ENCODE measurements around the gene ICAM2. TPM values are rescaled to one million over a fixed set of nuclear protein-coding genes. Genes with fewer than 3 reads are reported as not detected.

Gene ICAM2
- total and polyA plus RNA-seq, 2 donors (not counting 3 experiments of a cell fraction or from before 2014, with no cell fraction given), result 586 to 2,377 TPM

DNA sequence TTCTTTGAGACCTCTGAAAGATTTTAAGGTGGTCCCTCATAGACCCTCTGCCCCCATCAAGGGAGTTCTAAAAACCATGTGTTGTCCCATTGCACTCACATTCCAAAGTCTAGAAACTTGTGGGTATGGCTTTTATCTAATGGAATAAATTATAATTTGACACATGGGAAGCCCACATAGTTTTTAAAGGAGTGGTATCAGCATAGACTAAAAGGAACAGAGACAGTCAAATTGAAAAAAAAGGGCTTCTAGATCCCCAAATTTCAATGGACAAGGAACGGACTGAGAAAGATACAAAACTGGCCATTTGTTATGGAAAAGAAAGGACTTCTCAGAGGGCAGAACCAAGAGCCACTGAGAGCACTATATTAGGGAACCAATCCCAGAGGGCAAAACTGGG lies 48.7 kb upstream of the ICAM2 start:
- DNase-seq (ENCODE audit: low read depth, low spot score) (no peak), FAIRE-seq (no peak)
- Histone ChIP-seq H4K20me1 (replicated peaks; ENCODE audit: control insufficient read depth, extremely low read depth, insufficient read depth, low read length) (no peaks in the 10 kb centered on the region), H2AFZ (ENCODE audit: low read depth, low read length) (no peak overlapping the region), H3K4me1 (ENCODE audit: control insufficient read depth, extremely low read depth, insufficient read depth, low read length) (no peaks in the 10 kb centered on the region), H3K9ac (replicated peaks; ENCODE audit: extremely low read depth, insufficient read depth, low read length) (no peak overlapping the region), H3K27ac (ENCODE audit: insufficient read depth, low read depth, low read length) (no peak overlapping the region), H3K9me1 (replicated peaks; ENCODE audit: control insufficient read depth, extremely low read depth, insufficient read depth, low read length) (no peaks in the 10 kb centered on the region), H3K9me3 (replicated peaks; ENCODE audit: control insufficient read depth, insufficient read depth, low read length) (no peaks in the 10 kb centered on the region), H3K36me3 (ENCODE audit: control insufficient read depth in 2 of 2, extremely low read depth in 1 of 2, insufficient read depth in 2 of 2, low read length in 2 of 2) (peaks cover 4 to 36% of the 10 kb centered on the region in 2 experiments), H3K4me3 (replicated peaks in 1 of 3; ENCODE audit: insufficient read depth in 1 of 3, low read depth in 1 of 3, low read length in 3 of 3) (no peak overlapping the region), H3K79me2 (ENCODE audit: control insufficient read depth, insufficient read depth, low read length) (no peaks in the 10 kb centered on the region), H3K4me2 (ENCODE audit: insufficient read depth, low read length) (no peak overlapping the region), H3K27me3 (ENCODE audit: control insufficient read depth in 2 of 2, insufficient read depth in 2 of 2, low read length in 2 of 2) (no peaks in the 10 kb centered on the region)
- ChIA-PET POLR2A (no interaction called here), CTCF (interaction anchor here (1.7 kb wide), 1 partner anchor 64 kb away, joined by 5 read pairs; no protein-coding TSS in a partner anchor)
- no peak for TF ChIP-seq EZH2 (IDR thresholded peaks at IDR 0.05; ENCODE audit: borderline replicate concordance, low read depth, low read length, severe bottlenecking)
- no peak for TF ChIP-seq MYC (IDR thresholded peaks at IDR 0.05; ENCODE audit: low read depth, low read length)
- TF ChIP-seq, protein P1, sequence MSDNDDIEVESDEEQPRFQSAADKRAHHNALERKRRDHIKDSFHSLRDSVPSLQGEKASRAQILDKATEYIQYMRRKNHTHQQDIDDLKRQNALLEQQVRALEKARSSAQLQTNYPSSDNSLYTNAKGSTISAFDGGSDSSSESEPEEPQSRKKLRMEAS (IDR thresholded peaks at IDR 0.05; ENCODE audit: insufficient read depth, insufficient read length), result no peak
- TF ChIP-seq POLR2AphosphoS5 (IDR thresholded peaks at IDR 0.05; ENCODE audit: insufficient read depth, low read depth, low read length), result no peak
- TF ChIP-seq JUN (IDR thresholded peaks at IDR 0.05; ENCODE audit: borderline replicate concordance, insufficient read depth, insufficient read length, low read depth), result no peak
- no peak for TF ChIP-seq POLR2A (IDR thresholded peaks at IDR 0.05; ENCODE audit: low read depth, low read length)
- TF ChIP-seq, protein P2, sequence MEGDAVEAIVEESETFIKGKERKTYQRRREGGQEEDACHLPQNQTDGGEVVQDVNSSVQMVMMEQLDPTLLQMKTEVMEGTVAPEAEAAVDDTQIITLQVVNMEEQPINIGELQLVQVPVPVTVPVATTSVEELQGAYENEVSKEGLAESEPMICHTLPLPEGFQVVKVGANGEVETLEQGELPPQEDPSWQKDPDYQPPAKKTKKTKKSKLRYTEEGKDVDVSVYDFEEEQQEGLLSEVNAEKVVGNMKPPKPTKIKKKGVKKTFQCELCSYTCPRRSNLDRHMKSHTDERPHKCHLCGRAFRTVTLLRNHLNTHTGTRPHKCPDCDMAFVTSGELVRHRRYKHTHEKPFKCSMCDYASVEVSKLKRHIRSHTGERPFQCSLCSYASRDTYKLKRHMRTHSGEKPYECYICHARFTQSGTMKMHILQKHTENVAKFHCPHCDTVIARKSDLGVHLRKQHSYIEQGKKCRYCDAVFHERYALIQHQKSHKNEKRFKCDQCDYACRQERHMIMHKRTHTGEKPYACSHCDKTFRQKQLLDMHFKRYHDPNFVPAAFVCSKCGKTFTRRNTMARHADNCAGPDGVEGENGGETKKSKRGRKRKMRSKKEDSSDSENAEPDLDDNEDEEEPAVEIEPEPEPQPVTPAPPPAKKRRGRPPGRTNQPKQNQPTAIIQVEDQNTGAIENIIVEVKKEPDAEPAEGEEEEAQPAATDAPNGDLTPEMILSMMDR (IDR thresholded peaks at IDR 0.05; ENCODE audit: extremely low read depth in 1 of 2, insufficient read depth in 1 of 2, low read depth in 1 of 2, low read length in 2 of 2), result no peak
- no peak for TF ChIP-seq FOS (IDR thresholded peaks at IDR 0.05; ENCODE audit: borderline replicate concordance, insufficient read depth, low read length)
- TF ChIP-seq GATA2 (IDR thresholded peaks at IDR 0.05; ENCODE audit: insufficient read depth, insufficient read length, low read depth, low read length), result no peak
- no TSS peak for BruUV-seq (replicated peaks)
- dilution Hi-C loops (cut with MboI; ENCODE audit: extremely low pct_ligation_motif_present, low sequenced_read_pairs), result no loop called here
- intact Hi-C loops (cut with micrococcal nuclease), result loop anchor here (10.0 kb wide), 1 partner anchor 216 kb away; no protein-coding TSS in a partner anchor
